Tibial artery (tissue), 4 donors: ENCODE measurements around the gene KRT4.

Experiments
- DNase-seq, 2 donors: peaks; one replicate each; pipeline ENCODE4 v3.0.0-alpha.2; 2019
- H3K27ac ChIP-seq, 2 donors: fragments of 200-600 bp; sonication (generic) in 1 of 2; 1 replicate in 1 of 2; 2 replicates in 1 of 2; pipeline ENCODE4 v1.5.1; 2018 to 2019; ENCODE audit warnings: mild to moderate bottlenecking in 1 of 2
- H3K27me3 ChIP-seq, 2 donors: fragments of 200-600 bp; sonication (generic) in 1 of 2; one replicate each; pipeline versions ENCODE4 v1.5.1 to v1.6.0; 2016 to 2019
- H3K36me3 ChIP-seq, 3 donors: fragments of 200-600 bp; sonication (generic) in 2 of 3; one replicate each; pipeline ENCODE4 v1.5.1; 2016 to 2019; ENCODE audit warnings: mild to moderate bottlenecking in 2 of 3
- H3K4me1 ChIP-seq, 4 donors: fragments of 200-600 bp; sonication (generic) in 2 of 4; 1 replicate in 3 of 4; 2 replicates in 1 of 4; pipeline ENCODE4 v1.5.1; 2016 to 2019
- H3K4me3 ChIP-seq, 2 donors: fragments of 200-600 bp; sonication (generic) in 1 of 2; 1 replicate in 1 of 2; 2 replicates in 1 of 2; pipeline ENCODE4 v1.5.1; 2018 to 2019; ENCODE audit warnings: mild to moderate bottlenecking in 2 of 2
- H3K9me3 ChIP-seq, 3 donors: fragments of 200-600 bp; sonication (generic) in 1 of 3; one replicate each; pipeline ENCODE4 v1.5.1; 2016 to 2019
- CTCF ChIP-seq, 2 experiments: fragments of 200-600 bp in 1 of 2; fragments of 450-650 bp in 1 of 2; IDR thresholded peaks; one replicate each; pipeline ENCODE4 v1.5.1; 2017 to 2019; ENCODE audit warnings: antibody characterized with exemption in 2 of 2, mild to moderate bottlenecking in 1 of 2, moderate library complexity in 1 of 2
- intact Hi-C: fragments of 100-400 bp; cut with DNase I; formaldehyde crosslinking; loops from one replicate; pipeline ENCODE4 v1.15.0; 2023; ENCODE audit warnings: low total_unique reads

KRT4 gene

GRCh38 chr12:52772188-52772587 is 41.7 kb downstream of the KRT4 start:
- no peak for TF ChIP-seq CTCF (IDR thresholded peaks at IDR 0.05)
- no peak overlapping the region for H3K4me3 ChIP-seq
- H3K9me3 ChIP-seq = no peaks in the 10 kb centered on the region
- DNase-seq = no peak
- intact Hi-C loops = no loop called here
- no peak overlapping the region for H3K27ac ChIP-seq
- H3K36me3 ChIP-seq = no peaks in the 10 kb centered on the region
- no peaks in the 10 kb centered on the region for H3K4me1 ChIP-seq
- H3K27me3 ChIP-seq = peaks cover 0 to 13% of the 10 kb centered on the region in 2 donors

GRCh38 chr12:52771505-52771904 is 42.4 kb downstream of the KRT4 start:
- no peak for TF ChIP-seq CTCF (IDR thresholded peaks at IDR 0.05)
- Histone ChIP-seq H3K36me3 (no peaks in the 10 kb centered on the region), H3K27ac (no peak overlapping the region), H3K4me3 (no peak overlapping the region), H3K4me1 (no peaks in the 10 kb centered on the region), H3K9me3 (no peaks in the 10 kb centered on the region), H3K27me3 (peaks cover 0 to 7% of the 10 kb centered on the region in 2 donors)
- no peak for DNase-seq
- intact Hi-C loops = no loop called here

GRCh38 chr12:52771088-52771487 is 42.8 kb downstream of the KRT4 start:
- Histone ChIP-seq H3K27ac (no peak overlapping the region), H3K36me3 (no peaks in the 10 kb centered on the region), H3K4me1 (no peaks in the 10 kb centered on the region), H3K9me3 (no peaks in the 10 kb centered on the region), H3K4me3 (no peak overlapping the region), H3K27me3 (peaks cover 0 to 7% of the 10 kb centered on the region in 2 donors)
- DNase-seq = no peak
- TF ChIP-seq CTCF (IDR thresholded peaks at IDR 0.05) = no peak
- intact Hi-C loops = no loop called here

- Histone ChIP-seq H3K27me3 (peaks cover 0 to 7% of the 10 kb centered on the region in 2 donors), H3K4me1 (no peaks in the 10 kb centered on the region), H3K27ac (no peak overlapping the region), H3K4me3 (no peak overlapping the region), H3K36me3 (no peaks in the 10 kb centered on the region), H3K9me3 (no peaks in the 10 kb centered on the region)
- intact Hi-C loops = no loop called here
- no peak for DNase-seq
- no peak for TF ChIP-seq CTCF (IDR thresholded peaks at IDR 0.05)
These were observed 44.0 kb downstream of the KRT4 start for GRCh38 chr12:52769946-52770345.

- H3K9me3 ChIP-seq = no peaks in the 10 kb centered on the region
- H3K36me3 ChIP-seq = no peaks in the 10 kb centered on the region
- TF ChIP-seq CTCF (IDR thresholded peaks at IDR 0.05) = no peak
- H3K4me1 ChIP-seq = no peaks in the 10 kb centered on the region
- no peak for DNase-seq
- H3K4me3 ChIP-seq = no peak overlapping the region
- peaks cover 0 to 7% of the 10 kb centered on the region in 2 donors for H3K27me3 ChIP-seq
- intact Hi-C loops = no loop called here
- H3K27ac ChIP-seq = no peak overlapping the region
These were observed 44.6 kb downstream of the KRT4 start for GRCh38 chr12:52769354-52769753.
